Duodenal mucosa (tissue), 2 donors: Measurements from ENCODE around the gene HIGD1A.

ENCODE experiments used
- H3K27ac ChIP-seq: one replicate; pipeline ENCODE4 v1.7.0; 2013; ENCODE audit warnings: low read depth, low read length
- H3K27me3 ChIP-seq, 2 donors: one replicate each; pipeline ENCODE4 v1.7.0; 2013; ENCODE audit warnings: low read length in 2 of 2, control low read depth in 1 of 2; ENCODE audit not compliant: insufficient read depth in 2 of 2, control insufficient read depth in 1 of 2
- H3K36me3 ChIP-seq, 2 donors: one replicate each; pipeline ENCODE4 v1.7.0; 2013; ENCODE audit warnings: low read length in 2 of 2, control low read depth in 1 of 2; ENCODE audit not compliant: insufficient read depth in 2 of 2, control insufficient read depth in 1 of 2
- H3K4me1 ChIP-seq, 2 donors: one replicate each; pipeline ENCODE4 v1.7.0; 2013; ENCODE audit warnings: low read length in 2 of 2, control low read depth in 1 of 2; ENCODE audit not compliant: insufficient read depth in 2 of 2, control insufficient read depth in 1 of 2
- H3K4me3 ChIP-seq, 2 donors: one replicate each; pipeline ENCODE4 v1.7.0; 2013; ENCODE audit warnings: low read length in 2 of 2, low read depth in 1 of 2
- H3K9ac ChIP-seq, 2 donors: one replicate each; pipeline ENCODE4 v1.7.0; 2013; ENCODE audit warnings: low read length in 2 of 2, low read depth in 1 of 2
- H3K9me3 ChIP-seq, 2 donors: one replicate each; pipeline ENCODE4 v1.7.0; 2013; ENCODE audit warnings: low read length in 2 of 2, control low read depth in 1 of 2; ENCODE audit not compliant: control insufficient read depth in 1 of 2

The HIGD1A gene

GRCh38 chr3:42804106-42804830, at the start of gene HIGD1A:
Gene HIGD1A (minus strand): TSS chr3:42804490. CDS start chr3:42794253, 10,237 bp downstream.
- Histone ChIP-seq H3K4me1 (peaks cover 0 to 34% of the 10 kb centered on the region in 2 donors), H3K4me3 (peak within 1 kb of the TSS; percentile 75 to 86)

GRCh38 chr3:42853739-42854302, 49.5 kb upstream of the HIGD1A start:
- Histone ChIP-seq H3K36me3 (no peaks in the 10 kb centered on the region), H3K27ac (no peak overlapping the region), H3K4me3 (no peak overlapping the region), H3K27me3 (no peaks in the 10 kb centered on the region), H3K9me3 (no peaks in the 10 kb centered on the region), H3K4me1 (peaks cover 16 to 19% of the 10 kb centered on the region in 2 donors), H3K9ac (no peak overlapping the region)

More at GRCh38 chr3:42804106-42804830, at the start of gene HIGD1A:
- Histone ChIP-seq H3K27ac (peak within 1 kb of the TSS; percentile 98), H3K27me3 (peaks cover 0 to 4% of the 10 kb centered on the region in 2 donors), H3K36me3 (no peaks in the 10 kb centered on the region), H3K9me3 (no peaks in the 10 kb centered on the region), H3K9ac (peak within 1 kb of the TSS; percentile 90 to 93)

- H3K9me3 ChIP-seq = no peaks in the 10 kb centered on the region
- H3K4me3 ChIP-seq = no peak overlapping the region
- no peak overlapping the region for H3K9ac ChIP-seq
- peaks cover 16 to 19% of the 10 kb centered on the region in 2 donors for H3K4me1 ChIP-seq
- no peak overlapping the region for H3K27ac ChIP-seq
- no peaks in the 10 kb centered on the region for H3K27me3 ChIP-seq
- H3K36me3 ChIP-seq = no peaks in the 10 kb centered on the region
Observed at GRCh38 chr3:42853056-42853455, 48.8 kb upstream of the HIGD1A start.

GRCh38 chr3:42852441-42852840, 48.2 kb upstream of the HIGD1A start:
- Histone ChIP-seq H3K27me3 (no peaks in the 10 kb centered on the region), H3K4me1 (peaks cover 16 to 20% of the 10 kb centered on the region in 2 donors), H3K36me3 (no peaks in the 10 kb centered on the region), H3K4me3 (no peak overlapping the region), H3K9ac (no peak overlapping the region), H3K9me3 (no peaks in the 10 kb centered on the region), H3K27ac (no peak overlapping the region)

GRCh38 chr3:42851228-42851834, 47.0 kb upstream of the HIGD1A start:
- H3K9me3 ChIP-seq = no peaks in the 10 kb centered on the region
- no peaks in the 10 kb centered on the region for H3K36me3 ChIP-seq
- H3K4me3 ChIP-seq = no peak overlapping the region
- H3K9ac ChIP-seq = no peak overlapping the region
- H3K4me1 ChIP-seq = peaks cover 16 to 20% of the 10 kb centered on the region in 2 donors
- no peak overlapping the region for H3K27ac ChIP-seq
- H3K27me3 ChIP-seq = no peaks in the 10 kb centered on the region

- Histone ChIP-seq H3K36me3 (no peaks in the 10 kb centered on the region), H3K4me1 (peaks cover 6 to 9% of the 10 kb centered on the region in 2 donors), H3K27me3 (no peaks in the 10 kb centered on the region), H3K4me3 (no peak overlapping the region), H3K9ac (no peak overlapping the region), H3K9me3 (no peaks in the 10 kb centered on the region), H3K27ac (no peak overlapping the region)
Observed at GRCh38 chr3:42850263-42850662, 46.0 kb upstream of the HIGD1A start.

- Histone ChIP-seq H3K36me3 (no peaks in the 10 kb centered on the region), H3K4me3 (no peak overlapping the region), H3K9me3 (no peaks in the 10 kb centered on the region), H3K27me3 (no peaks in the 10 kb centered on the region), H3K9ac (no peak overlapping the region), H3K4me1 (peaks cover 3 to 5% of the 10 kb centered on the region in 2 donors), H3K27ac (no peak overlapping the region)
Observed at GRCh38 chr3:42849017-42849416, 44.7 kb upstream of the HIGD1A start.

- no peak overlapping the region for H3K9ac ChIP-seq
- H3K9me3 ChIP-seq = no peaks in the 10 kb centered on the region
- peaks cover 3 to 5% of the 10 kb centered on the region in 2 donors for H3K4me1 ChIP-seq
- no peak overlapping the region for H3K27ac ChIP-seq
- H3K4me3 ChIP-seq = no peak overlapping the region
- no peaks in the 10 kb centered on the region for H3K27me3 ChIP-seq
- H3K36me3 ChIP-seq = no peaks in the 10 kb centered on the region
Observed at GRCh38 chr3:42847731-42848130, 43.4 kb upstream of the HIGD1A start.

GRCh38 chr3:42846685-42847522, 42.6 kb upstream of the HIGD1A start:
- no peaks in the 10 kb centered on the region for H3K36me3 ChIP-seq
- H3K4me3 ChIP-seq = no peak overlapping the region
- H3K4me1 ChIP-seq = peaks cover 3 to 5% of the 10 kb centered on the region in 2 donors
- H3K9me3 ChIP-seq = no peaks in the 10 kb centered on the region
- H3K27me3 ChIP-seq = no peaks in the 10 kb centered on the region
- H3K9ac ChIP-seq = no peak overlapping the region
- no peak overlapping the region for H3K27ac ChIP-seq
